Neutrophil (primary cell): ENCODE data around the gene PLA2G4C.
"Not testable (repeated sequence)": the region's sequence is repeated elsewhere in the genome, so short reads cannot be mapped to it uniquely, and the experiment has no call there.

ENCODE experiments used
- H3K27ac ChIP-seq: fragments of 200-600 bp; sonication (generic); 2 replicates; pipeline ENCODE4 v1.5.1; 2016; ENCODE audit warnings: mild to moderate bottlenecking, moderate library complexity
- H3K27me3 ChIP-seq: fragments of 200-600 bp; sonication (generic); 2 replicates; pipeline ENCODE4 v1.6.0; 2016; ENCODE audit warnings: mild to moderate bottlenecking
- H3K36me3 ChIP-seq: fragments of 200-600 bp; sonication (generic); 2 replicates; pipeline ENCODE4 v1.5.1; 2017
- H3K4me1 ChIP-seq, 2 experiments: fragments of 200-600 bp in 1 of 2; sonication (generic) in 1 of 2; 1 replicate in 1 of 2; 2 replicates in 1 of 2; pipeline versions ENCODE4 v1.5.1 to v1.6.1; 2013 to 2016; ENCODE audit warnings: low read depth in 1 of 2, low read length in 1 of 2, mild to moderate bottlenecking in 1 of 2, moderate library complexity in 1 of 2; ENCODE audit not compliant: control insufficient read depth in 1 of 2, insufficient read depth in 1 of 2
- H3K4me3 ChIP-seq, 2 experiments: fragments of 200-600 bp in 1 of 2; sonication (generic) in 1 of 2; 1 replicate in 1 of 2; 2 replicates in 1 of 2; pipeline ENCODE4 v1.5.1; 2013 to 2016; ENCODE audit warnings: low read depth in 1 of 2, low read length in 1 of 2, mild to moderate bottlenecking in 1 of 2, moderate library complexity in 1 of 2
- H3K9me3 ChIP-seq: fragments of 200-600 bp; sonication (generic); 2 replicates; pipeline ENCODE4 v1.5.1; 2016
- TF ChIP-seq, protein P1 (sequence below): fragments of 200-600 bp; sonication (generic); IDR thresholded peaks from 2 replicates; pipeline ENCODE4 v1.5.1; 2016; ENCODE audit warnings: antibody characterized with exemption

The PLA2G4C gene

GRCh38 chr19:48085076-48085475 lies 25.5 kb downstream of the PLA2G4C start:
- Histone ChIP-seq H3K36me3 (no peaks in the 10 kb centered on the region), H3K4me3 (no peak overlapping the region), H3K27ac (no peak overlapping the region), H3K27me3 (peaks cover under 1% of the 10 kb centered on the region), H3K9me3 (no peaks in the 10 kb centered on the region), H3K4me1 (no peaks in the 10 kb centered on the region)
- TF ChIP-seq, protein P1, sequence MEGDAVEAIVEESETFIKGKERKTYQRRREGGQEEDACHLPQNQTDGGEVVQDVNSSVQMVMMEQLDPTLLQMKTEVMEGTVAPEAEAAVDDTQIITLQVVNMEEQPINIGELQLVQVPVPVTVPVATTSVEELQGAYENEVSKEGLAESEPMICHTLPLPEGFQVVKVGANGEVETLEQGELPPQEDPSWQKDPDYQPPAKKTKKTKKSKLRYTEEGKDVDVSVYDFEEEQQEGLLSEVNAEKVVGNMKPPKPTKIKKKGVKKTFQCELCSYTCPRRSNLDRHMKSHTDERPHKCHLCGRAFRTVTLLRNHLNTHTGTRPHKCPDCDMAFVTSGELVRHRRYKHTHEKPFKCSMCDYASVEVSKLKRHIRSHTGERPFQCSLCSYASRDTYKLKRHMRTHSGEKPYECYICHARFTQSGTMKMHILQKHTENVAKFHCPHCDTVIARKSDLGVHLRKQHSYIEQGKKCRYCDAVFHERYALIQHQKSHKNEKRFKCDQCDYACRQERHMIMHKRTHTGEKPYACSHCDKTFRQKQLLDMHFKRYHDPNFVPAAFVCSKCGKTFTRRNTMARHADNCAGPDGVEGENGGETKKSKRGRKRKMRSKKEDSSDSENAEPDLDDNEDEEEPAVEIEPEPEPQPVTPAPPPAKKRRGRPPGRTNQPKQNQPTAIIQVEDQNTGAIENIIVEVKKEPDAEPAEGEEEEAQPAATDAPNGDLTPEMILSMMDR: no peak

DNA sequence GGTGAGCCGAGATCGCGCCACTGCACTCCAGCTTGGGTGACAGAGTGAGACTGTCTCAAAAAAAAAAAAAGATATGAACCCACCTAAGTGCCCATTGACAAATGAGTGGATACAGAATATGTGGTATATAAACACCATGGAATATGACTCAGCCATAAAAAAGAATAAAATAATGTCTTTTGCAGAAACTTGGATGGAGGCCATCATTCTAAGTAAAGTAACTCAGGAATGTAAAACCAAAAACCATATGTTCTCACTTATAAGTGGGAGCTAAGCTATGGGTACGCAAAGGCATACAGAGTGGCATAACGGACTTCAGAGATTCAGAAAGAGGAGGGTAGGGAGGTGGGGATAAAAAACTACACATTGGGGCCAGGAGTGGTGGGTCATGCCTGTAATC lies 29.5 kb downstream of the PLA2G4C start:
- TF ChIP-seq, protein P1: no peak
- no peaks in the 10 kb centered on the region for H3K27me3 ChIP-seq
- no peaks in the 10 kb centered on the region for H3K9me3 ChIP-seq
- H3K27ac ChIP-seq: no peak overlapping the region
- no peak overlapping the region for H3K4me3 ChIP-seq
- no peaks in the 10 kb centered on the region for H3K4me1 ChIP-seq
- H3K36me3 ChIP-seq: no peaks in the 10 kb centered on the region

DNA sequence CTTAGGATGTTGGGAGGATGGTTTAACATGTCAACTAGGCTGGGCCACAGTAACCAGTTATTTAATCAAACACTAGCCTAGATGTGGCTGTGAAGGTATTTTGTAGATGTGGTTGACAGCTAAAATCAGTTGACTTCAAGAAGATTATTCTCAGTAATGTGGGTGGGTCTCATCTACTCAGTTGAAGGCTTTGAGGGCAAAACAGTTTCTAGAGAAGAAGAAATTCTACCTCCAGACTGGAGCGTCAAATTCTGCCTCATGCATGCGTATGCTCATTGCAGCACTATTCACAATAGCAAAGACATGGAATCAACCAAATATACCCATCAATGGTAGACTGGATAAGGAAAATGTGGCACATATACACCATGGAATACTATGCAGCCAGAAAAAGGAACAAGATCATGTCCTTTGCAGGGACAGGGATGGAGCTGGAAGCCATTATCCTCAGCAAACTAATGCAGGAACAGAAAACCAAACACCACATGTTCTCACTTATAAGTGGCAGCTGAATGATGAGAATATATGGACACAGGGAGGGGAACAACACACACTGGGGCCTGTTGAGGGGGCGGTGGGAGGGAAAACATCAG lies 40.3 kb downstream of the PLA2G4C start:
- H3K4me3 ChIP-seq, H3K36me3 ChIP-seq, H3K4me1 ChIP-seq, H3K27ac ChIP-seq, H3K27me3 ChIP-seq, H3K9me3 ChIP-seq: not testable (repeated sequence)

DNA sequence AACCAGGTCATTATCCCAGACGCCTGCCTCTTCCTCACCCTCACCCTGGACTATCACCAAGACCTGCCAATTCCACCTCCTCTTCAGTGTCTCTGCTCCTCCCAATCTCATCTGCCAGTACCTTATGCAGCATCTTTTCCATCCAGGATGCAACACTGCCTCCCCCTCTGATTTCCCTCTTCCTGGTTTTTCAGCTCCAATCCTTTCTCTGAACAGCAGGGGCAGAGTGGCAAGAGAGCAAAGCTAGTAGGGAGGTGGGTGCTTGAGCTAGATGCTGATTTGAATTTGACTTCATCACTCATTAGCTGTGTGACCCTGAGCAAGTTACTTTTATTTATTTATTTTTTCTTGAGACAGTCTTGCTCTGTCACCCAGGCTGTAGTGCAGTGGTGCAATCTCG lies 41.2 kb downstream of the PLA2G4C start:
- no peaks in the 10 kb centered on the region for H3K27me3 ChIP-seq
- H3K9me3 ChIP-seq: no peaks in the 10 kb centered on the region
- H3K4me3 ChIP-seq: no peak overlapping the region
- H3K4me1 ChIP-seq: no peaks in the 10 kb centered on the region
- H3K27ac ChIP-seq: no peak overlapping the region
- TF ChIP-seq, protein P1: no peak
- no peaks in the 10 kb centered on the region for H3K36me3 ChIP-seq

- H3K27me3 ChIP-seq: peaks cover 28% of the 10 kb centered on the region
- TF ChIP-seq, protein P1: no peak
- H3K4me3 ChIP-seq: no peak overlapping the region
- H3K36me3 ChIP-seq: no peaks in the 10 kb centered on the region
- H3K9me3 ChIP-seq: no peaks in the 10 kb centered on the region
- H3K4me1 ChIP-seq: no peaks in the 10 kb centered on the region
- H3K27ac ChIP-seq: no peak overlapping the region
Observed at GRCh38 chr19:48064509-48064908, 46.1 kb downstream of the PLA2G4C start.

DNA sequence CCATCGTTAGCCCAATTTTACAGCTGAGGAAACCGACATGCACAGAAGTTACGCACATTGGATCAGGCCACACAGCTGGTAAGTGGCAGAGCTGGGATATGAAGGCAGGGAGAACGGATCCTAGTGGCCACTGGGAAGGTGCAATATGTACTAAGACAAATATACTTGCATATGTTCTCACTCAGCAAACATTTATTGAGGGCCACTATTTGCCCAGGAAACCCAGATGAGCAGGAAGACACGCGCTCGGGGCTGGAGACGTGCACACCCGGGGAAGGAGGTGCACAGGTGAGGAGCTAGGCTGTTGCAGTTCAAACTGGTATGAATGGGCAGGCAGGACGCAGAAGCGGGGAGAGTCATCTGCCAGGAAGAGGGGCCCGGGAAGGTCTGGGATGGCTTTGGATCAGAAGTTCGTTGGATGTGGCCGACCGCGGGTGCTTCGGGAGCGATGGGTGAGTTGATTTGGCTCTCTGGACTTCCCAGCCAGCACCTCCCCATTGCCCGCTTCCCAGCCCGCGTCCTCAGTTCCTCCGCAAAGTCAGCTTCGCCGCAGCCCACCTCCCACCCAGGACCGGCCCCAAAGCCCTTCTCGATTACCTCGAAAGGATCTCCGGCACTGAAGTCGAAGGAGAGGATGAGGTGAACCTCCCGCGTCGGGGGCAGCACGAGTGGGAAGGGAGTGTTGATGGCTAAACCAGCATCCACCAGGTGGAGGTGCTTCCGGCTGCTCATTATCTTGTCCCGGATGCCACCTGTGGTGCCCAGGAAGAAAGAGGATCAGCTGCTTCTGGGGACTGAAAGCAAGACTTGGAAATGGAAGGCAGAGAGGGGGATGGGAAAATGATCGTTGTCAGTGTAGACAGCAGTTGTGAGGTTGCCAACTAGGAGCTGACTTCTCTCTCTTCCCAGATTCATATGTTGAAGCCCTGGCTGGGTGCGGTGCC lies 48.9 kb downstream of the PLA2G4C start:
- Histone ChIP-seq H3K9me3 (no peaks in the 10 kb centered on the region), H3K4me1 (no peaks in the 10 kb centered on the region), H3K27ac (no peak overlapping the region), H3K27me3 (peaks cover 28% of the 10 kb centered on the region), H3K4me3 (no peak overlapping the region), H3K36me3 (no peaks in the 10 kb centered on the region)
- TF ChIP-seq, protein P1: no peak
